ENCODE data around the gene COL23A1.

DNA sequence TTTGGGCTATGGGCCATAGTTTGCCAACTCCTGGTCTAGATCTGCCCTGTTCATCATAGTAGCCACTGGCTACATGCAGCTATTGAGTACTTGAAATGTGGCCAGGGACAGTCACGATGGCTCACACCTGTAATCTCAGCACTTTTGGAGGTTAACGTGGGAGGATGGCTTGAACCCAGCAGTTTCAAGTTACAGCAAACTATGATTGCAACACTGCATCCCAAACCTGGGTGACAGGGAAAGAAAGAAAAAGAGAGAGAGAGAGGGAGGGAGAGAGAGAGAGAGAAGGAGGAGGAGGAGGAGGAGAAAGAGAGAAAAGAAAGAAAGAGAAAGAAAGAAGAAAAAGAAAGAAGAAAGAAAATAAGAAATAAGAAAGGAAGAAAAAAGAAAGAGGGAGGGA lies 397.9 kb downstream of the COL23A1 start:
- TF ChIP-seq POLR2A (IDR thresholded peaks at IDR 0.05; ENCODE audit: control extremely low read depth in 1 of 2, low read depth in 2 of 2, low read length in 2 of 2) (no peak), TCF12 (IDR thresholded peaks at IDR 0.05; ENCODE audit: low read depth, low read length) (no peak), ZNF274 (IDR thresholded peaks at IDR 0.05; ENCODE audit: borderline replicate concordance, extremely low read depth, low read length) (no peak), KDM4A (IDR thresholded peaks at IDR 0.05; ENCODE audit: low read depth, low read length, severe bottlenecking) (no peak)

Measured in H1 (cell line).